IMR-90 (cell line): Measurements from ENCODE around the gene ATRNL1. TPM values are rescaled to one million over a fixed set of nuclear protein-coding genes. Genes with fewer than 3 reads are reported as not detected.
A peak's percentile ranks its signal among the peaks of the same experiment; 100 is the strongest.

ENCODE experiments used
- ATAC-seq: fragments of 200-7000 bp; cut with Tn5 transposase; 2 replicates; pipeline ENCODE4 v1.9.1; 2020; ENCODE audit warnings: low read depth, mild to moderate bottlenecking, moderate library complexity
- BruUV-seq: library from RNA; stranded (reverse); fragments of 400-500 nt; replicated peaks from 2 replicates; lab custom pipeline; 2021; lab: Mats Ljungman, UMichigan
- CTCF ChIA-PET: fragments of 300-600 bp; formaldehyde crosslinking; extraction: SDS; loops from one replicate; lab custom pipeline; 2021; ENCODE audit warnings: antibody characterized with exemption; lab: Yijun Ruan, JAX
- POLR2A ChIA-PET: fragments of 300-600 bp; sonication (Branson Sonifier 250); formaldehyde crosslinking; loops from one replicate; lab custom pipeline; 2022; ENCODE audit warnings: antibody characterized with exemption; ENCODE audit not compliant: unreplicated experiment; lab: Charles Lee
- DNase-seq: peaks from one replicate; pipeline ENCODE4 v3.0.0; 2013
- H2AFZ ChIP-seq: replicated peaks from 2 replicates; pipeline ENCODE3; 2013; ENCODE audit warnings: low read length, mild to moderate bottlenecking; ENCODE audit not compliant: poor library complexity
- H2AK5ac ChIP-seq: 2 replicates; pipeline ENCODE4 v1.6.1; 2013; ENCODE audit warnings: low read depth, low read length, inconsistent platforms
- H2AK9ac ChIP-seq: replicated peaks from 2 replicates; pipeline ENCODE3; 2013; ENCODE audit warnings: mild to moderate bottlenecking, low read depth, low read length, moderate library complexity; ENCODE audit not compliant: poor library complexity
- H2BK120ac ChIP-seq: 2 replicates; pipeline ENCODE4 v1.6.1; 2013; ENCODE audit warnings: low read depth, low read length, inconsistent platforms
- H2BK15ac ChIP-seq: 3 replicates; pipeline ENCODE4 v1.6.1; 2013; ENCODE audit warnings: low read depth, low read length, inconsistent platforms
- H2BK20ac ChIP-seq: 2 replicates; pipeline ENCODE4 v1.6.1; 2013; ENCODE audit warnings: low read depth, mild to moderate bottlenecking, inconsistent platforms, low read length, moderate library complexity
- H2BK5ac ChIP-seq: 2 replicates; pipeline ENCODE4 v1.6.1; 2013; ENCODE audit warnings: mild to moderate bottlenecking, low read depth, low read length, inconsistent platforms; ENCODE audit not compliant: poor library complexity, severe bottlenecking
- H3K14ac ChIP-seq: replicated peaks from 2 replicates; pipeline ENCODE4 v1.6.1; 2013; ENCODE audit warnings: low read depth, low read length, inconsistent platforms
- H3K18ac ChIP-seq: 2 replicates; pipeline ENCODE4 v1.6.1; 2013; ENCODE audit warnings: low read depth, low read length, control low read depth
- H3K23ac ChIP-seq: 2 replicates; pipeline ENCODE4 v1.6.1; 2013; ENCODE audit warnings: low read depth, low read length, inconsistent platforms
- H3K27ac ChIP-seq: 2 replicates; pipeline ENCODE4 v1.5.1; 2013; ENCODE audit warnings: mild to moderate bottlenecking, control low read depth, low read length; ENCODE audit not compliant: insufficient read depth
- H3K27me3 ChIP-seq: 2 replicates; pipeline ENCODE4 v1.6.1; 2013; ENCODE audit warnings: low read length; ENCODE audit not compliant: control insufficient read depth, insufficient read depth
- H3K36me3 ChIP-seq: 2 replicates; pipeline ENCODE4 v1.6.1; 2013; ENCODE audit warnings: low read length, mixed read lengths; ENCODE audit not compliant: control insufficient read depth, insufficient read depth
- H3K4ac ChIP-seq: 2 replicates; pipeline ENCODE4 v1.6.1; 2013; ENCODE audit warnings: low read depth, low read length, inconsistent platforms
- H3K4me1 ChIP-seq: 2 replicates; pipeline ENCODE4 v1.6.1; 2013; ENCODE audit warnings: low read length, mixed read lengths; ENCODE audit not compliant: control insufficient read depth, insufficient read depth
- H3K4me2 ChIP-seq: 2 replicates; pipeline ENCODE4 v1.6.1; 2013; ENCODE audit warnings: low read depth, mild to moderate bottlenecking, control low read depth, low read length, moderate library complexity
- H3K4me3 ChIP-seq: 2 replicates; pipeline ENCODE4 v1.5.1; 2013; ENCODE audit warnings: low read depth, mild to moderate bottlenecking, control low read depth, low read length, moderate library complexity; ENCODE audit not compliant: insufficient read depth
- H3K56ac ChIP-seq: 2 replicates; pipeline ENCODE4 v1.6.1; 2013; ENCODE audit warnings: low read length, inconsistent platforms; ENCODE audit not compliant: insufficient read depth; ENCODE audit errors: extremely low read depth
- H3K79me1 ChIP-seq, 2 experiments: 2 replicates each; pipeline ENCODE4 v1.6.1; 2013; ENCODE audit warnings: low read length in 2 of 2, inconsistent platforms in 1 of 2, low read depth in 1 of 2
- H3K9ac ChIP-seq: 2 replicates; pipeline ENCODE4 v1.6.1; 2013; ENCODE audit warnings: low read depth, low read length, control low read depth
- H3K9me1 ChIP-seq: 2 replicates; pipeline ENCODE4 v1.6.1; 2013; ENCODE audit warnings: low read length, inconsistent platforms; ENCODE audit not compliant: insufficient read depth
- H3K9me3 ChIP-seq: 2 replicates; pipeline ENCODE4 v1.6.1; 2013; ENCODE audit warnings: low read length; ENCODE audit not compliant: control insufficient read depth, insufficient read depth
- H4K20me1 ChIP-seq: 2 replicates; pipeline ENCODE4 v1.6.1; 2013; ENCODE audit warnings: low read length, inconsistent platforms; ENCODE audit not compliant: insufficient read depth
- H4K5ac ChIP-seq: 2 replicates; pipeline ENCODE4 v1.6.1; 2013; ENCODE audit warnings: mild to moderate bottlenecking, low read depth, low read length, control low read depth
- H4K8ac ChIP-seq, 2 experiments: 2 replicates each; pipeline ENCODE4 v1.6.1; 2013; ENCODE audit warnings: low read depth in 2 of 2, low read length in 2 of 2, control low read depth in 1 of 2, inconsistent platforms in 1 of 2
- H4K91ac ChIP-seq: 2 replicates; pipeline ENCODE4 v1.6.1; 2013; ENCODE audit warnings: low read depth, low read length, inconsistent platforms; ENCODE audit not compliant: insufficient read depth
- FOS ChIP-seq: fragments of 150-350 bp; IDR thresholded peaks from 2 replicates; pipeline ENCODE4 v1.6.1; 2016; ENCODE audit warnings: low read depth, low read length
- RAD21 ChIP-seq: IDR thresholded peaks from 2 replicates; pipeline ENCODE4 v1.6.1; 2012; ENCODE audit warnings: low read length, improper control_type of control experiment
- whole genome bisulfite sequencing, 2 experiments: methylation state at CpG; one replicate each; pipeline versions ENCODE4 v1.1.5 to v1.1.7; 2013; ENCODE audit warnings: missing lambda C conversion rate in 2 of 2; ENCODE audit not compliant: insufficient read length in 1 of 2; ENCODE audit errors: extremely low coverage in 2 of 2; 5-methylcytosine and 5-hydroxymethylcytosine counted together
- dilution Hi-C: fragments of 300-500 bp; cut with HindIII; formaldehyde crosslinking; loops from one replicate; pipeline ENCODE4 v1.14.3; 2018; ENCODE audit warnings: low sequenced_read_pairs; ENCODE audit not compliant: unreplicated experiment
- in situ Hi-C: fragments of 300-500 bp; cut with MboI; formaldehyde crosslinking; loops from 3 replicates; pipeline ENCODE4 v1.14.3; 2019; ENCODE audit warnings: low sequenced_read_pairs, inconsistent platforms, mixed read lengths
- intact Hi-C: fragments of 100-400 bp; cut with micrococcal nuclease; formaldehyde crosslinking; loops from 2 replicates; pipeline ENCODE4 v1.10.0; 2022
- polyA plus RNA-seq, 3 experiments: library from polyadenylated mRNA; depleted of rRNA; stranded (reverse); fragments of >200 nt; gene quantifications; 2 replicates each; pipeline ENCODE4 v1.2.3, GENCODE V29; 2012; ENCODE audit warnings: low replicate concordance in 1 of 3
- total RNA-seq: library from RNA; depleted of rRNA; stranded (reverse); fragments of >200 nt; gene quantifications from 2 replicates; pipeline ENCODE4 v1.2.3, GENCODE V29; 2012
- TF ChIP-seq, protein P1 (sequence below): conservative IDR thresholded peaks from 2 replicates; pipeline ENCODE4 v1.5.1; 2012; ENCODE audit warnings: mild to moderate bottlenecking, low read depth, low read length, improper control_type of control experiment

Gene ATRNL1
- total and polyA plus RNA-seq, 2 of the 4 experiments (the other 2 are of a cell fraction) = 0.18 to 0.19 TPM

DNA sequence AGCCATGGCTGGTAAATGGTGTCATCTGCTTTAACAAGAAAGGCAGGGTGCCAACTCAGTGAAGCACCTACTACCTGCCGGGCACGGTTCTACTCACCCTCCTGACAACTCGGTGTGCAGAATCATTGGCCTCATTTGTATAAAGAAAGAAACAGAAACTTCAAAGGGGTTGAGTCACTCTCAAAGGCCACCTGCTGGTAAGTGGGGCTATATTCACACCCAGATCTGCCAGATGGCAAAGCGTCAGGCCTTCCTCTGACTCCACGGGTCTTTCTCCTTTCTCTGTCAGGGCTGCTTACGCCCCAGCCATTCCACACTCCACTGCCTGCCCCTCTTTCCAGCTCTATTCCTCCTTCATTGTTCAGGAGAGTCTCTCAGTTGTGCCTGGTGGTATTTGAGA, 870.7 kb downstream of the ATRNL1 start:
- H3K9me3 ChIP-seq = no peaks in the 10 kb centered on the region
- no peak for ATAC-seq
- H3K4me1 ChIP-seq = no peaks in the 10 kb centered on the region
- no peak overlapping the region for H3K56ac ChIP-seq
- POLR2A ChIA-PET = no interaction called here
- CTCF ChIA-PET = interaction anchor here (0.6 kb wide), 1 partner anchor 137 kb away, joined by 4 read pairs; no protein-coding TSS in a partner anchor
- no peak overlapping the region for H2BK15ac ChIP-seq
- no peaks in the 10 kb centered on the region for H3K36me3 ChIP-seq
- no peak overlapping the region for H4K8ac ChIP-seq
- in situ Hi-C loops (no loop called here), dilution Hi-C loops (no loop called here), intact Hi-C loops (loop anchor here (2.0 kb wide), 1 partner anchor 21 kb away; no protein-coding TSS in a partner anchor)
- H4K5ac ChIP-seq = no peak overlapping the region
- no peak overlapping the region for H2BK120ac ChIP-seq
- H2AK5ac ChIP-seq = no peak overlapping the region
- no peak overlapping the region for H2AFZ ChIP-seq
- no TSS peak for BruUV-seq
- no peak overlapping the region for H3K23ac ChIP-seq
- no peak overlapping the region for H3K18ac ChIP-seq
- TF ChIP-seq FOS (no peak), RAD21 (peak; percentile 21; the same call in 1 of the 2 replicates)
- TF ChIP-seq, protein P1, sequence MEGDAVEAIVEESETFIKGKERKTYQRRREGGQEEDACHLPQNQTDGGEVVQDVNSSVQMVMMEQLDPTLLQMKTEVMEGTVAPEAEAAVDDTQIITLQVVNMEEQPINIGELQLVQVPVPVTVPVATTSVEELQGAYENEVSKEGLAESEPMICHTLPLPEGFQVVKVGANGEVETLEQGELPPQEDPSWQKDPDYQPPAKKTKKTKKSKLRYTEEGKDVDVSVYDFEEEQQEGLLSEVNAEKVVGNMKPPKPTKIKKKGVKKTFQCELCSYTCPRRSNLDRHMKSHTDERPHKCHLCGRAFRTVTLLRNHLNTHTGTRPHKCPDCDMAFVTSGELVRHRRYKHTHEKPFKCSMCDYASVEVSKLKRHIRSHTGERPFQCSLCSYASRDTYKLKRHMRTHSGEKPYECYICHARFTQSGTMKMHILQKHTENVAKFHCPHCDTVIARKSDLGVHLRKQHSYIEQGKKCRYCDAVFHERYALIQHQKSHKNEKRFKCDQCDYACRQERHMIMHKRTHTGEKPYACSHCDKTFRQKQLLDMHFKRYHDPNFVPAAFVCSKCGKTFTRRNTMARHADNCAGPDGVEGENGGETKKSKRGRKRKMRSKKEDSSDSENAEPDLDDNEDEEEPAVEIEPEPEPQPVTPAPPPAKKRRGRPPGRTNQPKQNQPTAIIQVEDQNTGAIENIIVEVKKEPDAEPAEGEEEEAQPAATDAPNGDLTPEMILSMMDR = 0 out of 2 replicates have a peak, but pooled peaks have one; percentile 11
- peaks cover 2% of the 10 kb centered on the region; the same call in 1 of the 2 replicates for H3K27me3 ChIP-seq
- H3K4me3 ChIP-seq = no peak overlapping the region
- no peak overlapping the region for H3K27ac ChIP-seq
- 70% methylated on average over 2 of the region's 6 CpGs; no CpG with 5 or more reads in 1 of the 2 experiments for WGBS, 2 experiments
- H4K20me1 ChIP-seq = no peaks in the 10 kb centered on the region
- no peak overlapping the region for H2BK5ac ChIP-seq
- no peak overlapping the region for H3K4ac ChIP-seq
- peak; percentile 16 for DNase-seq
- H3K4me2 ChIP-seq = no peak overlapping the region
- H3K14ac ChIP-seq = no peak overlapping the region
- H3K79me1 ChIP-seq = no peaks in the 10 kb centered on the region
- no peak overlapping the region for H3K9ac ChIP-seq
- no peak overlapping the region for H2BK20ac ChIP-seq
- H3K9me1 ChIP-seq = no peaks in the 10 kb centered on the region
- no peak overlapping the region for H4K91ac ChIP-seq
- no peak overlapping the region for H2AK9ac ChIP-seq
